Activated CD4-positive, alpha-beta T cell treated with anti-CD3 and anti-CD28 coated beads, Interleukin-2, Interleukin-6, amounts not matched to agents 100 ng/mL and 50 ng/mL, durations not matched to agents 16 hours and 8 hours (primary cell): ENCODE data around the gene TBRG4.

Source experiments
- DNase-seq: peaks from one replicate; pipeline ENCODE4 v3.0.0-alpha.2; 2020

The TBRG4 gene

DNA sequence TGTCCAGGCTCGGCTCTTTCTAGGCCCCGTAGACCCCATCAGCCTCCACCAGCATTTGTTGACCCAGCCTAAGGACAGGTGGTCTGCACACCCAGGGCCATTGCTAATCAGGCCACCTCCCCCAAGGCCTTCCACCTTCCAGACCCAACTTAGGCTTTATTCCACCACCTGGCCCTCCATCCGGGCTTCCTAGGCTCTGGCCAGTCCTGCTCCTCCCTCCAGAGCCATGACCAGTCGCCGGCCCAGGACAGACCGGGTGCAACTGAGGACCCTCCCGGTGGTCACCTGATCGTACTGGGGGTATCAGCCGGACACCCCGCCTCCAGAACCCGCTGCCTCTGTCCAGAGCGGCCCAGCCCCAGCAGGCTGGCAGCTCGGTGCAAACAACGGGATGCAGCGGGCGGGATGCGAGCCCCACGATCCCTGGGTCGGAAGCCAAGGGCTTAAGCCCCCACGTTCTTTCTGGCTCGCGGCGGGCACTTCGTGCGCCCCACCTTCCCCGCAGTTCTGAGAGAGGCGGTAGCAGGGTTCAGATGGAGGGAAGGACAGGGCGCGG lies 23.3 kb downstream of the TBRG4 start:
- no peak for DNase-seq

DNA sequence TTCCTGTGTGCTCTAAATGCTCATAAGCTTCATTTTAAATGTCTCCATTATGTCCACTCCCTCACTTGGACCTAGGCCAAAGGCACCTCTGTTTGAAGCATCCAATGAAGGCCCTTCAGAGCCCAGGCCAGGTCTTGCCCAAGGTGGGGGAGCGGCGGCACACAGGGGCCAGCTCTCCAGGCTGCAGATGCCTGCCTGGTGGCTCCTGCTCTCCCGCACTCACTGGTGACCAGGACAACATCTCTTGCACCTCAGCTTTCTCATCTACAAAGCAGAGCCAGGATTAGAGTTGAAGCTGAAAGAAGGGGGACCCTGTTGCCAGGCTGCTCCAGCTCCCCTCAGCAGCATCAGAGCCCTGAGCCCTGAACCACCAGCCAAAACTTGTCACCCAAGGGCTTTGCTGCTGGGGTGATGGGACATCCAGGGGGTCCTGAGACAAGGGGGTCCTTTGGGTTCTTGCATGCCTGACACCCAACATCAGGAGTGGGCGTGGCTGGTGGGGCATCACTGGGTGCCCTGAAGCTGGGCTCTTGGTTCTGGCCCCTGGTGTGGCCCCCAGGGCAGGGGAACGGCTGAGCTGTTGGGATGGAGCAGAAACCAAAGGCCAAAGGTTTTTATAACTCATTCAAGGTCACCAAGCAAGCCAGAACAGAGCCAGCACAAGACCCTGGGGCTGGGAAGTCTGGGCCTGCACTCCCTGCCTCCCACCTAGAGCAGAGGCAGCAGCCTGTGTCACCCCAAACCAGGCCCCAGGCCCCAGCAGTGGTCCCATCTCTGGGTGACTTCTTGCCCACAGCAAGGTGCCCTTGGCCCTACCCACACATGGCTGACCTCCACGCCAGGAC lies 24.0 kb downstream of the TBRG4 start:
- DNase-seq, result no peak

DNA sequence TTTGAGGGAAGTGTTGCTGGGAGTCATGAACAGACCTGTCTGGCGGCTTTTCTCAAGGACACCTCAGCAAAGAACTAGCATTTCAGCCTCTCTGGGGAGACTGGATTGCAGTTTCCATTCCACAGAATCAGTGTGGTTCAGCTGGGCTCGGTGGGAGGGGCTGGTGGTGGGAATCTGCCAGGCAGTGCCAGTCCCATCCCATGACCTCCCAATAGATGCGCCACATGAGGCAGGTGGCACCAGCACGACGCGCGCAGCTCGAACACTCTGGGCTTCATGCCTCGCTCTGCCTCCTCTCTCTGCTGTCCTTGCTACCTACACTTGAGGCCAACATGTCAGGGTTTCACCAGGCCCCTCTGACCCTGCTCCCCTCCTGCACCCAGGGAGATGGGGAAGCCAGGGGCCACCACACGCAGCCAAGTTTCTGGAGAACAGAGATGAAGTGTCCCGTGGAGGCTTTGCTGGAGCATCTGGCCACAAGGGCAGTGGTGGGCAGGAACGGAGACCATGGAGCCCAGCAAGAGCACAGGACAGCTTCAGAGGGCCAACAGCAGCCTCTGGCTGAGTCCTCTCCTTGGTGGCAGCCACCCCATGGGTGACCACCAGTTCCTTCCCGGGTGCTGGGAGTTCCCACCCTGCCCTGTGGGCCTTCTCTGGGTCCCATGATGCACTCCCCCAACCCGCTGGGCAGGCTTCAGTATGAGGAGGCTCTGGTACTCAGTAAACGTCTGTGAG lies 25.0 kb downstream of the TBRG4 start:
- DNase-seq, result no peak

DNA sequence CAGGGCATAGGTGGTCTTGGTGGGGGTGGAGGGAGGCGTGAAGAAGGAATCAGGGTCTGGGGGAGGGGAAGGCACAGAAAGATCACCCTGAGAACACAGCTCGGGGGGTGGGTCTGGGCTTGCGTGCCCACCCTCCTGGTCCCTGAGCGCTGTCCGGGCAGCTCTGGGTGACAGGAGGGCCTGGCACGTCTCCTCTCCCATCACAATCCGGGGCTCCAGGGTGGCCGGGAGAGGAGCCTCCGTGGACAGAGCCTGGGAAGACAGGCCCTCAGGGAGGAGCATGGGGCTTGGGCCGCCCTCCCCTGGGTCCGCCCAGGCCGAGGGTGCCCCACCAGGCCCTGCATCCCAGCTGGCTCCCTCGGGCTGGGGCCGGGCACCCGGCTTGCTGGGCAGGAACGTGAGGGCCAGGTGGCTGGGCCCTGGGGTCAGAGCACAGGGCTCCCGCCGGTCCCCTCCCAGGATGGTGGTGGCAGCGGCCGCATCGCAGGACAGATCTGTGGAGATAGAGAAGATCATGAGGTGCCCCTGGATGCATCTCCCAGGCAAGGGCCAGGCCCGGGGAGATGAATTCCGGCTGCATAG lies 25.8 kb downstream of the TBRG4 start:
- no peak for DNase-seq

DNA sequence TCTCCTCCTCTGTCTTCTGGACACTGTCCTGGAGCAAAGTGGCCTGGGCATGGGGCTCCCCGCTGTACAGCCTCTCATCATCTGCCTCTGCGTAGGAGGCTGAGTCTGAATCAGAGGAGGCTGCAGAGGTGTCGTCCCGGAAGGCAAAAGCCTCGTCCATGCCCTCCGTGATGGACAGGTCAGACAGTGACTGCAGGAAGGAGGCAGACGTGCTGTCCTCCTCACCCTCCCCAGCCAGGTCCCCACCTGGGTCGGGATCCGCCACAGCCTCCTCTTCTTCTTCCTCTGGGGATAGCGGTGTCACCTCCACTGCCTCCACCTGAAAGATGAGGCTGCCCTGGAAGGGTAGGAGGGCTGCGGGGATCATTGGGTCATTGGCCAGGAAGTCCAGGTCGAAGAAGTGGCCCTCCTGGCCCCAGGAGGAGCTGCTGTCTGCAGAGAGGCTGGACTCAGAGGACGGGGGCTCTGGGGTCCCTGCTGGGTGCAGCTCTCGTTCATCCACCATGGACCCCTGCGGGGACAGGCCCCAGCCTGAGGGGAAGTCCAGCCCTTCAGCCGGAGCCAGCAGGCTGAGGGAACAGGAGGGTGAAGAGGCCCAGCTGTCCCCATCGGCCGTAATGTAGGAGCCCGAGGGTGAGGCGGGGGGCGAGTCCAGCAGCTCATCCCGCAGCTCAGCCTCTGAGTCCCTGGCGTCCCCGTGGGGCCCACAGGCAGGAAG lies 26.4 kb downstream of the TBRG4 start:
- no peak for DNase-seq

DNA sequence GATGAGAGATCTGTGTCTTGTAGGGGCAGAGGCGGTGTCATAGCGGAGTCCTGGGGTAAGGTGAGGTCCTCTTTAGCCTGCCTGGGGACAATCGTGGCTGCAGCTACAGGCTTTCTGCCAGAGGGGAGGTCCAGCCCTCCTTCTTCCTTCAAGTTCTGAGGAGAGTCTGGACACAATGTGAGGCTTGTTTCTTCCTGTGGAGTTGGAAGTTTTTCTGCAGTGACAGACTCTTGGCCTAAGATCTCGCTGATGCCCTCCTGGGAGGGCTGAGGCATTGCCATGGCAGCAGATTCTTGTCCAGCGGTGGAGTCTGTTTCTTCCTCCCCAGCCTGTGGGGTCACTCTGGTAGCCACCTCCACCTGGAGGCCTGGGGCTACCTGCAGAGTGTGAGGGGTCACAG lies 27.2 kb downstream of the TBRG4 start:
- no peak for DNase-seq

DNA sequence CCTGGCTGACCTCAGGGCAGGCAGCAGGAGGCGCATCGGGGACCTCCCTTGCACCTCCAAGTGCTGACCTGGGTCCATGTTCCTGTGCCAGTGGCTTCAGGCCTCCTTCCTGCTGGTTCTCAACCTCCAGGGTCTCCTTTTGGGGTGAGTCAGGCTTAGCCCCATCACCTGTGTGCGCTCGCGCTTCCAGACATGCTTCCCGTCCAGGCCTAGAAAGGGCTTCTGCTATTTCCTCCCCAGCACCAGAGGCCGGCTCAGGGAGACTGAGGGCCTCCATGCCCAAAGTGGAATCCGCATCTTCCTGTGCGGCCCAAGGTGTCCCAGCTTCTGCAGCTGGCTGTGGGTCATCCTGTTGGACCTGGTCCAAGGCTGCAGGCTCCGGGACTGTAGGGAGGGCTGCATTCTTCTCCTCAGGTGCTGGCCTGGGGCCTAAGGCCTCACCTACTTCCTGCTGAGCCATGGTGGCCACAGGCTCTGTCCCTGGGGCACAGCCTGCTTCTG lies 28.6 kb downstream of the TBRG4 start:
- DNase-seq, result no peak

DNA sequence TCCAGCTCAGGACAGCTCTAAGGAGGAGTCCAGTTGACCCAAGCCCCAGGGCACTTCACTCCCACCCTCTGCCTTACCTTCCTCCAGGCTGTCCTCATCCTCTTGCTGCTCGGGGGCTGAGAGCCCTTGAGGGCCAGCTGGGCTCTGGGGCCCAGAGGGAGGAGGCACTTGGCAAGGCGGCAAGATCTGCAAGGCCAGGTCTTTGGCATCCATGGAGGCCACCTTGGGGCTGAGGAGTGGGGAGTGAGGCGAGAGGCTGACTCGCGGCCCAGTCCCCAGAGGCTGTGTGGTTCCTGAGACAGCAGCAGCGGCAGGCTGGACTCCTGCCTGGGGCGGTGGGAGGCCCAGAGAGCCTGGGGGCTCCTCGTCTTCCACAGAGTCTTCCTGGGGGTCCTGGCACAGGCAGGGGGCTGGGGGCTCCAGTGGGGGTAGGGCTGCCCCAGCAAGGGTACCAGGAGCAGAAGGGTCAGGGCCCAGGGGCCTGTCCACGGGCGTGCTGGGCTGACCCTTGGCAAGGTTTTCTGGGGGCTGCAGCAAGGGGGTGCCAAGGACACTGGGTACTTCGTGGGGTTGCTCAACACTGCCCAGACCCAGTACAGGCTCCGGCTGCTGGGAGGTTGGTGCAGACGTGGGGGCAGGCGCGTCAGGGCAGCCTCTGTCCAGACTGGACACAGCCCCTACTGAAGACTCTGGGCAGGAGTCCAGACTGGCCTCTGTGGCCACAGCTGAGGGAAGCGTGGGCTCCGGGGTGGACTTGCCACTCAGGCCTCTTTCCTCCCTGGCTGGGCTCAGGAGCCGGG lies 29.3 kb downstream of the TBRG4 start:
- no peak for DNase-seq

DNA sequence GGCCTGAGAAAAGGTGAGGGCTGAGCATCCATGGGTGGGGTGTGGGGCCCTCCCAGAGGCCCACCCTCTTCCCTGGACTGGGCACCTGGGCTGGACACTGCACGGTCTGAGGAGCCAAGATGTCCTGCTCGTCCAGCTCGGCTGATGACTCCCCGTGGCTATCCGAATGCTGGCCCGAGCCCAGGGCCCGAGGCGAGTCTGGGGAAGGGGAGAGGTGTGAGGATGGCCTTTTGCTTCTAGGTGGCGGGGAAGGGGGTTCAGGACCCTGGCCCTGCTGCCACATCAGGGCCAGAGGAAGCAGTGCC lies 29.9 kb downstream of the TBRG4 start:
- no peak for DNase-seq

DNA sequence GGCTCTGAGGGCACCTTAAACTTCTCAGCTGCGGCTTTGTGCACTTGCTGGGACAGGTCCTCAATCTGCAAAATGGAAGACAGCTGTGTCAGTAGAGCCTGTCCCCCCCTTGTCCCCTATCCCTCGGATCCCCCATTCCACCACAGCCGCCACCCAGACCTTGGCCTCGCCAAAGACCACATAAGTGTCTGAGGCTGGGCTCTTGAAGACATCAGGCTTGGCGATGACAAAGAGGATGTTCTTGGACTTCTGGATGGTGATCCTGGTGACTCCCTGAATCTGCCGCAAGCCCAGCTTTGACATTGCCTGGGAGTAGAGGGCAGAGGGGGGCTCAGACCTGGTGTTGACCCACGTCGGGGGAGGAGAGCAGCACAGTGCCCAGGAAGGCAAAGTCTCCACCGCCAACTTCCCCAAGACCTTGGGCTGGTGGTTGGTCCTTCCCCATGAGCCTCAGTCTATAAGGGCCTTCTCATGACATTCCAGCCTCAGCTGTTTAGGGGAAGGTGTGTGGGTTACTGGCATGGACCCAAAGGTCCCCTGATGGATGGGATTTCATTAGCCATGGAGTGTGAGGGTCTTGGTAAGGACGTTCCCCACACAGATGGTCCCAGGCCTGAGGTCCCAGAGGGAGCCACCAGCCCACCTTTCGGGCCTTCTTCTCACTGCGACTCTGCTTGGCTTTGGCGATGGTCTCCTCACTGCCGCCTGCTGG lies 30.4 kb downstream of the TBRG4 start:
- no peak for DNase-seq

DNA sequence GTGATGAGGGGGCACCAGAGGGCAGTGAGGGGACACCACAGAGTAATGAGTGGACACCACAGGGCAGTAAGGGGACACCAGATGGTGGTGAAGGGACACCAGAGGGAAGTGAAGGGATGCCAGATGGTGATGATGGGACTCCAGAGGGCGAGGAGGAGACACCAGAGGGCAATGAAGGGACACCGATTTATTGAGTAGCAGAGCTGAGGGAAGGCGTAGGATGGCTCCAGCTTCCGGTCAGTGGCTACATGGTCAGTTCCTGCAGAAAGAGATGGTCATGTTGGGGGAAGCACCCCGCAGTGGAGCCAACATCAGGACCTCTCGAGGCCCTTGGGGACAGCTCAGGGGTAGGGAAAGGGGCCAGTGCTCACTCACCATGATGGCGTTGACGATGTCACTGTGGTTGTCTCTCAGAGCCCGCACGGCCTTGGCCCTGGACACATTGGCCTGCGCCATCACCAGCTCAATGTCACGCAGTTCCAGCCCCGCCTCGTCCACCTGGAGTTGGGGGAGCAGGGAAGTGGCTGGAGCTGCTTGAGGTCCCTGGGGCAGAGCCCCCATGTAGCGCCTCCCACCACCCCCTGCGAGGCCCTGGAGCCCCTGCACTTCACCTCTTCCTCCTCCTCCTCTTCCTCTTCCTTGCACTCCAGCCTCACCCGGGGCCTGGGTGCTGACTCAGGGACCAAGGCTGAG lies 31.1 kb downstream of the TBRG4 start:
- DNase-seq, result no peak

DNA sequence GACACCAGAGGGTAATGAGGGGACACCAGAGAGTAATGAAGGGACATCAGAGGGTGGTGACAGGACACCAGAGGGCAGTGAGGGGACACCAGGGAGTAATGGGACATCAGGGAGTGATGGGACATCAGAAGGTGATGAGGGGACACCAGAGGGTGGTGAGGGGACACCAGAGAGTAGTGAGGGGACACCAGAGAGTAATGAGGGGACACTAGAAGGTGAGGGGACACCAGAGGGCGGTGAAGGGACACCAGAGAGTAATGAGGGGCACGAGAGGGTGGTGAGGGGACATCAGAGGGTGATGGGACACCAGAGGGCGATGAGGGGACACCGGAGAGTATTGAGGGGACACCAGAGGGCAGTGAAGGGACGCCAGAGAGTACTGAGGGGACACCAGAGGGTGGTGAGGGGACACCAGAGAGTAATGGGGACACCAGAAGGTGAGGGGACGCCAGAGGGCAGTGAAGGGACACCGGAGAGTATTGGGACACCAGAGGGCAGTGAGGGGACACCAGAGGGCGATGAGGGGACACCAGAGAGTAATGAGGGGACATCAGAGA lies 33.3 kb downstream of the TBRG4 start:
- DNase-seq, result no peak

DNA sequence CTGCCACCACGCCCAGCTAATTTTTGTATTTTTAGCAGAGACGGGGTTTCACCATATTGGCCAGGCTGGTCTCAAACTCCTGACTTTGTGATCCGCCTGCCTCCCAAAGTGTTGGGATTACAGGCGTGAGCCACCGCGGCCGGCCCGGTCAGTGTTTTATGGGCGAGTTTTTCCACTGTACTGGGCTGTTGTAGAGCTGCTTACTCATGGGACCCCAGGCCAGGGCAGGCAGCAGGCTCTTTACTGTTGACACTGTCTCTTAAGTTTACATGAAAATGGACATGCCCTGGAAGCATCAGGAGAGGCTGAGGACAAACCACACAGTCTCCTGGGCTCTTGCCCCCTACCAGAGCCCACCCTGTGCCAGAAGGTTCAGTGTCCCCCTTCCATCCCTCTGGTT lies 33.9 kb downstream of the TBRG4 start:
- DNase-seq, result no peak

DNA sequence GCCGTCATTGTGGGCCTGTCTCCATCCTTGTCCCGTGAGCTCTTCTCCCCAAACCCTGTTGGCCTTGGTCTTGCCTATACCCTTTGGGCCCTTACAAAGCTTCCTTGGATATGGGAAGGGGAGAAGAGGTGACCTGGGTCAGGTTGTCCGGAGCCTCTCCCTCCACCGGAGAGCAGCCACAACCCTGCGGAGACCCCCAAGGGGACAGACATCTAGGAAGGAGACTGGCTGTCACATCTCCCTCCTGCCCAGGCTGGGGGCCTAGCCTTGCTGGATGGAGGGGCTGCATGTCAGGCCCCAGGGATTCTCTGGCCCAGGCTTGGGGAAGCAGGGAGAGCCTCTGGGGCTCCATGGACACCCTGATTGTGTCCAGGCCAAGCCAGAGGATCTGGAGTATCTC lies 34.6 kb downstream of the TBRG4 start:
- no peak for DNase-seq

DNA sequence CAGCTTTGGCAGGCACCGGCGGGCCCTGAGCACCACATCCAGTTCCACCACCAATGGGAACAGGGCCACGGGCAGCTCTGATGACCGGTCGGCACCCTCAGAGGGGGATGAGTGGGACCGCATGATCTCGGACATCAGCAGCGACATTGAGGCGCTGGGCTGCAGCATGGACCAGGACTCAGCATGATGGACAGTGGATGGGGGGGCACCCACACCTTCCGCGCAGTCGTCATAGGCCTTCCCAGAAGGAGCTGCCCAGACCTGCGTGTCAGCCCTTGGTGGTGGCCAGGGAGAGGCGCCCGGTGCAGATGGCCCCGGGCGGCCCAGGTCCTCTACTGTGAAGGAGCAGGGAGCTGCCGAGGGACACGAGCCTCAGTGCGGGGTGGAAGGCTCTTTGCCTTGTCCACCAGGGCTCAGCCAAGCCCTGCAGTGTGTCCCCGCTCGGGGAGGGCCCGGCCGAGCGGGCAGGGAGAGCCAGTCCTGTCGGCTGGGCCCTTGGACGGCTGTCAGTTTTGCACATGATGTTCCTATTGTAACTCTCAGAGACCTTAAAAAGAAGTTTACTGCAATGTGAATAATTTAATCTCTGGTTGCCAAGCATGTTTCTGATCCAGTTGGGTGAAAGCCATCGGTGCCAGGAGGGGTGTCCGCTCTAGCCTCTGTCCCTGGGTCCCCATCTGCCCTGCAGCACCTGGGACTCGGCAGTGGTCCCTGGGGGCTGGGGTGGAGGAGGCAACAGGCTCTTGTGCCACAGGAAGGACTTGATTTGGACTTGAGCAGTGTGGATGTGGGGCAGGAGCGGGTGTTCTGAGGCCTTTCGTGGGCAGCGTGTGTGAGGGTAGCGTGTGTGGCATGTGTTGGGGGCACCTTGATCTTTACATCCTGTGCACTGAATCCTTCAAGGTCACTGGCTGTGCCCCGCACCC lies 35.4 kb downstream of the TBRG4 start:
- DNase-seq, result no peak

DNA sequence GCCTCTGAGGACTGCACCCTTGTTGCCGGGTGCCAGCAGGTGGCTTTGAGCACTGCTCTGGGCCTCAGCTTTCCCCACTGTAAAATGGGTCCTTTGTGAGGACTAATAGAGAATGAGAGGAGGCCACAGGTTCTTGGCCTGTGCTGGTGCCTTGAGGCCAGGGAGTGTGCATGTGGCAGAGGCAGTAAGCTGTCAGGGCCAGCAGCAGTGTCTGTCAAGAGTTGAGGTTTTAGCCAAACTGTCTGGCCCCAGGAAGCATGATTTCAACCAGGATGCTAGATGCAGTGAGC lies 36.2 kb downstream of the TBRG4 start:
- DNase-seq, result no peak

DNA sequence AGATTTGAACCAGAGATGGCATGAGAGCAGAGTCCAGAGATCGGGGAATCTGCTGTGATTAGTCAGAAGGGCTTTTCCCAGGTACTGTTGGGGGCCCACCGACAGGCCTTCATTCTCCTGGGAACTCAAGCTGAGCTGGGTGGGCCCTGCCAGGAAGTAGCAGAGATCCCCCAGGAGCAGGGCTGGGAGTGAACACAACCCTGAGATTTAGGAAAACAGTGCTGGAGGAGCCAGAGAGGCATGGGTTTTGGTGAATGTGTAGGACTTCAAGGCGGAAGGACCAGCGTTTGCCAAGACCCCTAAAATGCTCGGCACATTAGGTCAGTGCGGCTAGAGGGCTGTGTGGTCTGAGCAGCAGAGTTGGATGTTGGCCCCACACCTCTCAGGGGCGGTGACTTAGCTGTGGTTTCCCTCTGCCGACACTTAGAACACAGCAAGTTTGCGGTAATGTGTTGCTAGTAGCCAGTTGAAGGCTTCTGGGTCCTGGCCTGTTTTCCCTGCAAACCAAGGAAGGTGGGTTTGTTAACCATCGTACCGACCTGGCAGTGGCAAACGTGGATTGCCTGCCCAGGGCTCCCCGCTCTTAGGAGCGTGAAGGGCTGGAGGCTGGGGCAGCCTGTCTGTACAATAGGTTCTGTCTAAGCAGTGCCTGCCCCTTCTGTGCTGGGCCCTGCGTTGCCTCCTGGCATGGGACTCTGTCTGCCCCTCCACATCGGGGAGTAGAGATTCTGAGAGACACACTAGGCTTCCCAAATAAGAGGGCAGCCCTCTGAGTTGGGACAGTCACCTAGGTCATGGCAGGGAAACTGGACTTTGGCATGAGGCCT lies 36.8 kb downstream of the TBRG4 start:
- DNase-seq, result no peak

DNA sequence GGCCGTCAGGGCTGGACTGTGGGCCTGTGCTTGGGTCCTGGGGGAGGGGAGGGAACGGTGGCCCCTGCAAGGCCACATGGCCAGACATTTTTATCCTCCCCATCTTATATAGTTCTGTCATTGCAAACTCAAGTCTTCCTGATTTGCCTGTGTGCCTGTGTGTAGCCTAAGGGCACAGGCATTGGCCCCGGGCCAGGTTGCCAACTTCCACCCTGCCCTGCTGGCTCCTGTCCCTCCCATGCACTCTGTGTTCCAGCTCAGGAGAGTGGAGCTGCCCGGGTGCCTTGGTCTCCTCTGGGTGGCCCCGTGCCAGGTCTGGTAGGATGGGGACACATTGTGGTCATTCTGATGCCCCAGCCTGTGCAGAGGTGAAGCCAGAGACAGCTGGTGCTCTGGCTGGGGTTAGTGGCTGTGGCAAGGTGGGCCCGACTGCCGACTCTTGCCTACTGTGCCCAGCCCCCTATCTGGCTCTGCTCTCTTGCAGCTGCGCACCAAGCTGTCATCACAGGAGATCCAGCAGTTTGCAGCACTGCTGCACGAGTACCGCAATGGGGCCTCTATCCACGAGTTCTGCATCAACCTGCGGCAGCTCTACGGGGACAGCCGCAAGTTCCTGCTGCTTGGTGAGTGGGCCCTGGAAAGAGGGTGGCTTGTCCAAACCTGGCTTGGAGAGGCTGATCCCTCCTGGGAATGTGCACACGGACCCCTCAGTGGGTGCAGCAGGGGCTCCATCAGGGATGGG lies 37.5 kb downstream of the TBRG4 start:
- no peak for DNase-seq
